Astrocyte (in vitro differentiated cells and primary cell): Measurements from ENCODE around the gene VAC14. TPM values are rescaled to one million over a fixed set of nuclear protein-coding genes. Genes with fewer than 3 reads are reported as not detected.

Experiments used
- DNase-seq: peaks from one replicate; pipeline ENCODE4 v3.0.0-alpha.2; 2010; ENCODE audit warnings: low read depth
- FAIRE-seq: peaks from 2 replicates; lab custom pipeline; 2011; peaks lifted over from hg19 to GRCh38; lab: Jason Lieb, UNC
- H2AFZ ChIP-seq: 2 replicates; pipeline ENCODE4 v1.6.0; 2012; ENCODE audit warnings: low read depth, low read length, inconsistent platforms
- H3K27ac ChIP-seq: 2 replicates; pipeline ENCODE4 v1.5.1; 2011; ENCODE audit warnings: low read depth, low read length, inconsistent platforms
- H3K27me3 ChIP-seq: 2 replicates; pipeline ENCODE4 v1.6.0; 2011; ENCODE audit warnings: low read length, inconsistent platforms; ENCODE audit not compliant: insufficient read depth
- H3K36me3 ChIP-seq: 2 replicates; pipeline ENCODE4 v1.5.1; 2011; ENCODE audit warnings: low read length, inconsistent platforms; ENCODE audit not compliant: insufficient read depth
- H3K4me1 ChIP-seq: 2 replicates; pipeline ENCODE4 v1.5.1; 2011; ENCODE audit warnings: low read length, inconsistent platforms; ENCODE audit not compliant: insufficient read depth
- H3K4me2 ChIP-seq: 2 replicates; pipeline ENCODE4 v1.6.0; 2012; ENCODE audit warnings: low read length, inconsistent platforms
- H3K4me3 ChIP-seq: 2 replicates; pipeline ENCODE4 v1.5.1; 2011; ENCODE audit warnings: low read depth, mild to moderate bottlenecking, low read length, inconsistent platforms; ENCODE audit not compliant: insufficient read depth
- H3K79me2 ChIP-seq: 2 replicates; pipeline ENCODE4 v1.6.0; 2012; ENCODE audit warnings: mild to moderate bottlenecking, low read length, inconsistent platforms; ENCODE audit not compliant: insufficient read depth
- H3K9ac ChIP-seq: 2 replicates; pipeline ENCODE4 v1.6.0; 2012; ENCODE audit warnings: mild to moderate bottlenecking, low read length, inconsistent platforms
- H3K9me3 ChIP-seq: 2 replicates; pipeline ENCODE4 v1.5.1; 2012; ENCODE audit warnings: low read depth, mild to moderate bottlenecking, low read length, inconsistent platforms; ENCODE audit not compliant: insufficient read depth
- H4K20me1 ChIP-seq: 2 replicates; pipeline ENCODE4 v1.6.0; 2012; ENCODE audit warnings: low read length, inconsistent platforms; ENCODE audit not compliant: insufficient read depth
- H3K27ac Mint-ChIP-seq: one replicate; pipeline ENCODE4 v1.8.0; 2021; ENCODE audit warnings: mild to moderate bottlenecking, mixed read lengths; ENCODE audit not compliant: unreplicated experiment
- H3K27me3 Mint-ChIP-seq: one replicate; pipeline ENCODE4 v1.8.0; 2021; ENCODE audit warnings: low read depth, mixed read lengths; ENCODE audit not compliant: unreplicated experiment
- H3K36me3 Mint-ChIP-seq: one replicate; pipeline ENCODE4 v1.8.0; 2021; ENCODE audit warnings: low read depth, mixed read lengths; ENCODE audit not compliant: unreplicated experiment
- H3K4me1 Mint-ChIP-seq: one replicate; pipeline ENCODE4 v1.8.0; 2021; ENCODE audit warnings: low read depth, mixed read lengths; ENCODE audit not compliant: unreplicated experiment
- H3K4me3 Mint-ChIP-seq: one replicate; pipeline ENCODE4 v1.8.0; 2021; ENCODE audit warnings: mild to moderate bottlenecking, moderate library complexity, mixed read lengths; ENCODE audit not compliant: unreplicated experiment
- H3K9me3 Mint-ChIP-seq: one replicate; pipeline ENCODE4 v1.8.0; 2021; ENCODE audit warnings: mild to moderate bottlenecking, mixed read lengths; ENCODE audit not compliant: unreplicated experiment
- EZH2 ChIP-seq: IDR thresholded peaks from 2 replicates; pipeline ENCODE4 v1.6.1; 2012; ENCODE audit warnings: mild to moderate bottlenecking, low read length, inconsistent platforms; ENCODE audit not compliant: insufficient read depth
- total RNA-seq: library from RNA; stranded (reverse); gene quantifications from 2 replicates; pipeline ENCODE4 v1.2.1, GENCODE V29; 2021
- TF ChIP-seq, protein P1 (sequence below): IDR thresholded peaks from 2 replicates; pipeline ENCODE4 v1.5.1; 2011; ENCODE audit warnings: low read depth, mild to moderate bottlenecking, inconsistent platforms, low read length, moderate library complexity; ENCODE audit not compliant: insufficient read depth

The VAC14 gene
- total RNA-seq, 1 donor from 2014 or later = 27.8 TPM

DNA sequence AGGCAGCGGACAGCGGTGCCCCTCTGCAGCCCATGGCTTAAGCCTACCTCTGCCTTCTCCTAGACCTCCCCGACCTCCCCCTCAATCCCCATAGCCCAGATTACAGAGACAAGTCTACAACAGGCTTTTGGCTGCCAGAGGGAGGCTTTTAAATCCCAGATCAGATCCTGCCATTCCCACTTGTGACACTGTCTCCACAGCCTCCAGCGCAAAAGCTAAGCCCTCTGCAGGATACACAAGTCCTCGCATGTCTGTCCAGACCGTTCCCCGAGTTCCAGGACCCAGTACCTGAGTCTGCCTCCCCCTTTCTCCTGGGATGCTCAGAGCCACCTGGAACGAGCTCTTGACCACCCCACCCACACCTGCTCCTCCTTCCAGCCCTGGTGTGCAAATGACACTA lies 31.2 kb downstream of the VAC14 start:
- Histone ChIP-seq H3K9ac (no peak overlapping the region), H3K27me3 (no peaks in the 10 kb centered on the region), H3K4me3 (no peak overlapping the region), H3K36me3 (peaks cover 7% of the 10 kb centered on the region), H4K20me1 (peaks cover 8% of the 10 kb centered on the region), H2AFZ (no peak overlapping the region), H3K9me3 (no peaks in the 10 kb centered on the region), H3K4me2 (no peak overlapping the region), H3K79me2 (no peaks in the 10 kb centered on the region), H3K4me1 (peaks cover 15% of the 10 kb centered on the region), H3K27ac (no peak overlapping the region)
- Mint-ChIP-seq H3K4me3 (no peak overlapping the region), H3K27ac (no peak overlapping the region), H3K9me3 (no peaks in the 10 kb centered on the region), H3K36me3 (peaks cover 15% of the 10 kb centered on the region), H3K4me1 (peaks cover 19% of the 10 kb centered on the region), H3K27me3 (no peaks in the 10 kb centered on the region)
- FAIRE-seq (no peak), DNase-seq (no peak)
- no peak for TF ChIP-seq EZH2
- TF ChIP-seq, protein P1, sequence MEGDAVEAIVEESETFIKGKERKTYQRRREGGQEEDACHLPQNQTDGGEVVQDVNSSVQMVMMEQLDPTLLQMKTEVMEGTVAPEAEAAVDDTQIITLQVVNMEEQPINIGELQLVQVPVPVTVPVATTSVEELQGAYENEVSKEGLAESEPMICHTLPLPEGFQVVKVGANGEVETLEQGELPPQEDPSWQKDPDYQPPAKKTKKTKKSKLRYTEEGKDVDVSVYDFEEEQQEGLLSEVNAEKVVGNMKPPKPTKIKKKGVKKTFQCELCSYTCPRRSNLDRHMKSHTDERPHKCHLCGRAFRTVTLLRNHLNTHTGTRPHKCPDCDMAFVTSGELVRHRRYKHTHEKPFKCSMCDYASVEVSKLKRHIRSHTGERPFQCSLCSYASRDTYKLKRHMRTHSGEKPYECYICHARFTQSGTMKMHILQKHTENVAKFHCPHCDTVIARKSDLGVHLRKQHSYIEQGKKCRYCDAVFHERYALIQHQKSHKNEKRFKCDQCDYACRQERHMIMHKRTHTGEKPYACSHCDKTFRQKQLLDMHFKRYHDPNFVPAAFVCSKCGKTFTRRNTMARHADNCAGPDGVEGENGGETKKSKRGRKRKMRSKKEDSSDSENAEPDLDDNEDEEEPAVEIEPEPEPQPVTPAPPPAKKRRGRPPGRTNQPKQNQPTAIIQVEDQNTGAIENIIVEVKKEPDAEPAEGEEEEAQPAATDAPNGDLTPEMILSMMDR = no peak

DNA sequence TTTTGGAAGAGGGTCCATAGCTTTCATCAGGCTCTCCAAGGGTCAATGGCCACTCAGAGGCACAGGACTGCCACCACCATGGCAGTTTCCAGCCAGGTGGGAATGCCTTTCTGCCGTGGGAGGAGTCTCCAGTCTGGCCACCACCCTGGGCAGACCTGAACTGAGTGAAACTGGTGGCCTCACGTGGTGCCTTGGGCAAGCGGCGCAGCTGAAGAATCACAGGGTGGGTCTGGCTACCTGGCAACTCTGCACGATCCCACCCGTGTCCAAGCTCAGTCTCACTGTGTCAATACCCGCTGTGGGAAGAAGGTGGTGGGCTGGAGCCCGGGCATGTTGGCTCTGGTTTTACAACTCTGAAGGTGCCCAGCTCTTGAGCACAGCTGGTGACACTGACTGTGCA lies 31.8 kb downstream of the VAC14 start:
- Histone ChIP-seq H3K4me1 (peaks cover 15% of the 10 kb centered on the region), H3K27ac (no peak overlapping the region), H3K79me2 (no peaks in the 10 kb centered on the region), H3K4me2 (no peak overlapping the region), H3K9me3 (no peaks in the 10 kb centered on the region), H4K20me1 (peaks cover 8% of the 10 kb centered on the region), H3K27me3 (no peaks in the 10 kb centered on the region), H2AFZ (no peak overlapping the region), H3K36me3 (peaks cover 4% of the 10 kb centered on the region), H3K9ac (no peak overlapping the region), H3K4me3 (no peak overlapping the region)
- TF ChIP-seq EZH2 = no peak
- TF ChIP-seq, protein P1 = no peak
- no peaks in the 10 kb centered on the region for H3K27me3 Mint-ChIP-seq
- DNase-seq (no peak), FAIRE-seq (no peak)
- H3K27ac Mint-ChIP-seq = no peak overlapping the region
- H3K9me3 Mint-ChIP-seq = no peaks in the 10 kb centered on the region
- peaks cover 19% of the 10 kb centered on the region for H3K4me1 Mint-ChIP-seq
- H3K36me3 Mint-ChIP-seq = peaks cover 15% of the 10 kb centered on the region
- H3K4me3 Mint-ChIP-seq = no peak overlapping the region

DNA sequence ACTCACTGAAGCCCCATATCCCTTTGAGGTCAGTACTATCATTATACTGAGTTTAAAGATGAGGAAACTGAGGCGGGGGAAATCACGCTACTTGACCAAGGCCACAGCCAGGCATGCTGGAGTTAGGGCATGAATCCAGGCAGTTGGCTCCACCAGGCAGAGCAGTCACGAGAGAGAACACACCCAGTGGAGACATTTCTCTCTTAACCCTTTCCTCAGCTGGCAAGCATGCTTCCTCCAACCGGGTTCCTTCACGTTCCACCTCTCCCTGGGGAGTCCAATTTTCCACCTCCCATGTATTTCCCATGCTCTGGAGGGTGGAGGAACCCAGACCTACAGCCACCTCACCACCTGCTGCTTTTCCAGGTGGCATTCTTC lies 32.8 kb downstream of the VAC14 start:
- Histone ChIP-seq H3K36me3 (peaks cover 2% of the 10 kb centered on the region), H3K79me2 (no peaks in the 10 kb centered on the region), H3K9me3 (no peaks in the 10 kb centered on the region), H3K9ac (no peak overlapping the region), H3K4me1 (peaks cover 15% of the 10 kb centered on the region), H3K27me3 (no peaks in the 10 kb centered on the region), H4K20me1 (peaks cover 8% of the 10 kb centered on the region), H3K27ac (no peak overlapping the region), H3K4me3 (no peak overlapping the region), H2AFZ (no peak overlapping the region), H3K4me2 (peak overlapping the region; percentile 32)
- Mint-ChIP-seq H3K36me3 (peaks cover 15% of the 10 kb centered on the region), H3K4me1 (peaks cover 19% of the 10 kb centered on the region), H3K27me3 (no peaks in the 10 kb centered on the region), H3K27ac (peak overlapping the region; percentile 85), H3K9me3 (no peaks in the 10 kb centered on the region), H3K4me3 (no peak overlapping the region)
- DNase-seq = no peak
- FAIRE-seq = peak; percentile 41
- TF ChIP-seq, protein P1 = no peak
- no peak for TF ChIP-seq EZH2
